GM18907 (cell line): ENCODE data around the gene CNPY1.

Experiments used
- ATAC-seq: cut with Tn5 transposase; IDR thresholded peaks from one replicate; pipeline ENCODE4 v1.9.1; 2021; ENCODE audit warnings: mild to moderate bottlenecking, moderate library complexity; ENCODE audit not compliant: unreplicated experiment

Gene CNPY1

GRCh38 chr7:155469311-155470185, 76.8 kb downstream of the CNPY1 start:
- no peak for ATAC-seq

GRCh38 chr7:155468785-155469148, 77.6 kb downstream of the CNPY1 start:
- no peak for ATAC-seq

GRCh38 chr7:155467846-155468784, 78.2 kb downstream of the CNPY1 start:
- ATAC-seq, result peak; percentile 28

GRCh38 chr7:155466814-155467733, 79.3 kb downstream of the CNPY1 start:
- peak; percentile 69 for ATAC-seq

- no peak for ATAC-seq
These were observed 80.1 kb downstream of the CNPY1 start for GRCh38 chr7:155466142-155466813.

GRCh38 chr7:155465761-155466141, 80.6 kb downstream of the CNPY1 start:
- ATAC-seq, result no peak

- no peak for ATAC-seq
These were observed 81.2 kb downstream of the CNPY1 start for GRCh38 chr7:155464948-155465739.

- ATAC-seq, result no peak
These were observed 82.2 kb downstream of the CNPY1 start for GRCh38 chr7:155464183-155464582.

GRCh38 chr7:155463114-155463811, 83.1 kb downstream of the CNPY1 start:
- no peak for ATAC-seq

GRCh38 chr7:155462163-155462735, 84.1 kb downstream of the CNPY1 start:
- no peak for ATAC-seq

GRCh38 chr7:155461631-155462030, 84.7 kb downstream of the CNPY1 start:
- ATAC-seq, result no peak

- ATAC-seq, result no peak
These were observed 85.3 kb downstream of the CNPY1 start for GRCh38 chr7:155460926-155461613.

GRCh38 chr7:155459700-155460461, 86.5 kb downstream of the CNPY1 start:
- no peak for ATAC-seq

- ATAC-seq, result no peak
These were observed 87.3 kb downstream of the CNPY1 start for GRCh38 chr7:155458878-155459699.

- no peak for ATAC-seq
These were observed 88.1 kb downstream of the CNPY1 start, which contains the start of gene EN2 for GRCh38 chr7:155458111-155458877. Gene EN2, plus strand, starts transcription at chr7:155458129. Its CDS starts 249 bp downstream, at chr7:155458378.
